GM19035 (cell line): ENCODE data around the gene CRYM.
"Not testable (repeated sequence)": the region's sequence is repeated elsewhere in the genome, so short reads cannot be mapped to it uniquely, and the experiment has no call there.

Experiments
- ATAC-seq: cut with Tn5 transposase; IDR thresholded peaks from one replicate; pipeline ENCODE4 v1.9.1; 2021; ENCODE audit not compliant: unreplicated experiment

Gene CRYM

GRCh38 chr16:21277927-21278706, at the start of gene CRYM:
TSS of gene CRYM (minus strand) at chr16:21278290. CDS start at chr16:21278251, 39 bp downstream.
- ATAC-seq: no peak

GRCh38 chr16:21327046-21327445, 49.0 kb upstream of the CRYM start:
- ATAC-seq: no peak

GRCh38 chr16:21326459-21326858, 48.4 kb upstream of the CRYM start:
- ATAC-seq: no peak

DNA sequence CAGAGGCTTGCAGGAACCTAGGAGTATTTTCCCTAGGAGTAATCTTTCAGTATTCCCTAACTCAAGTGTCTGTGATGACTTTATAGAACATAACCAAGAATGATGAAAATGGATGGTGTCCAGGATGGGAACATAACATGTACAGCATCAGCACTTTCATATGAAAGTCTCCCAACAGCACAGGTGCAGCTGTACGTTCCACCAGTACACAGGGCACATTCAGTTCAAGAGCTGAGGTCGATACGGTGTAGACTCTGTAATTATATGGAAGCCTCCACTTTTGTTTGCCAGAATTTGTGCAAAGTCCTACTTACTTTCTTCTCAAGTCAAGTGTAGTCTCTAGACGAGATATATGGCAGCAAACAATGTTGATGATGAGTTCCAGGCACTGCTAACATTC, 46.2 kb upstream of the CRYM start:
- no peak for ATAC-seq

DNA sequence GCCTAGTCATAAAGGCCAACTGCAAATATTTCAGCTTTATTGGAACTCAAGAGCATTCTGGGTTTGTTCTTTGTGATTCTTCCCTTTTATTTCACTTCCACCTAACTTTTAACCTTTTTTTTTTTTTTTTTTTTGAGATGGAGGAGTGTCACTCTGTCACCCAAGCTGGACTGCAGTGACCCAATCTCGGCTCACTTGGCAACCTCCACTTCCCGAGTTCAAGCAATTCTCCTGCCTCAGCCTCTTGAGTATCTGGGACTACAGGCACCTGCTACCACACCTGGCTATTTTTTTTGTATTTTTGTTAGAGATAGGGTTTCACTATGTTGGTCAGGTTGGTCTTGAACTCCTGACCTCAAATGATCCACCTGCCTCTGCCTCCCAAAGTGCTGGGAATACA, 44.2 kb upstream of the CRYM start:
- not testable (repeated sequence) for ATAC-seq

DNA sequence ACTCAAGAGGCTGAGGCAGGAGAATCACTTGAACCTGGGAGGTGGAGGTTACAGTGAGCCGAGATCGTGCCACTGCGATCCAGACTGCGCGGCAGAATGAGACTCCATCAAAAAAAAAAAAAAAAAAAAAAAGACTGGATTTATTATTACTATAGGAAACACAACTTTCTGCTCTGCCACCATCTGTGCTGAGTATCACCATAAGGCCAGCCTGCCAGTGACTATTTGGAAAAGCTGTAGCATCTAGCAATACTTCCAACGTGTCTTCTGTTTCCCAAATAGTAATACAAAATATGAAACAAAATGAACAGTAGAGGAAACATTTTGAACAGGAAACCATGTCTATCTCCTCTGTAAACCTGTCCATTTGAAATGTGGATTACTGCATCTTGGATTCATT, 43.6 kb upstream of the CRYM start:
- ATAC-seq: no peak

- ATAC-seq: no peak
Measured at GRCh38 chr16:21314339-21314738, 36.2 kb upstream of the CRYM start.

DNA sequence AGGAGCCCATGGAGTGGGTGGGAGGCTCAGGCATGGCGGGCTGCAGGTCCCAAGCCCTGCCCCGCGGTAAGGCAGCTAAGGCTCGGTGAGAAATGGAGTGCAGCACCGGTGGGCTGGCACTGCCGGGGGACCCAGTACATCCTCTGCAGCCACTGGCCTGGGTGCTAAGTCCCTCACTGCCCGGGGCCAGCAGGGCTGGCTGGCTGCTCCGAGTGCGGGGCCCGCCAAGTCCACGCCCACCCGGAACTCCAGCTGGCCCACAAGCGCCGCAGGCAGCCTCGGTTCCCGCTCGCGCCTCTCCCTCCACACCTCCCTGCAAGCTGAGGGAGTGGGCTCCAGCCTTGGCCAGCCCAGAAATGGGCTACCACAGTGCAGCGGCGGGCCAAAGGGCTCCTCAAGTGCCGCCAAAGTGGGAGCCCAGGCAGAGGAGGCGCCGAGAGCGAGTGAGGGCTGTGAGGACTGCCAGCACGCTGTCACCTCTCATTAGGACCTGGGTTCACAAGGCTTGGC, 34.8 kb upstream of the CRYM start:
- not testable (repeated sequence) for ATAC-seq

DNA sequence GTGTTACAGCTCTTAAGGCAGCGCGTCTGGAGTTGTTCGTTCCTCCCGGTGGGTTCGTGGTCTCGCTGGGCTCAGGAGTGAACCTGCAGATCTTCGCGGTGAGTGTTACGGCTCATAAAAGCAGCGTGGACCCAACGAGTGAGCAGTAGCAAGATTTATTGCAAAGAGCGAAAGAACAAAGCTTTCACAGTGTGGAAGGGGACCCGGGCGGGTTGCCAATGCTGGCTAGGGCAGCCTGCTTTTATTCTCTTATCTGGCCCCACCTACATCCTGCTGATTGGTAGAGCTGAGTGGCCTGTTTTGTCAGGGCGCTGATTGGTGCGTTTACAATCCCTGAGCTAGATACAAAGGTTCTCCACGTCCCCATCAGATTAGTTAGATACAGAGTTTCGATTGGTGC, 34.0 kb upstream of the CRYM start:
- ATAC-seq: not testable (repeated sequence)

GRCh38 chr16:21306712-21307111, 28.6 kb upstream of the CRYM start:
- ATAC-seq: not testable (repeated sequence)

DNA sequence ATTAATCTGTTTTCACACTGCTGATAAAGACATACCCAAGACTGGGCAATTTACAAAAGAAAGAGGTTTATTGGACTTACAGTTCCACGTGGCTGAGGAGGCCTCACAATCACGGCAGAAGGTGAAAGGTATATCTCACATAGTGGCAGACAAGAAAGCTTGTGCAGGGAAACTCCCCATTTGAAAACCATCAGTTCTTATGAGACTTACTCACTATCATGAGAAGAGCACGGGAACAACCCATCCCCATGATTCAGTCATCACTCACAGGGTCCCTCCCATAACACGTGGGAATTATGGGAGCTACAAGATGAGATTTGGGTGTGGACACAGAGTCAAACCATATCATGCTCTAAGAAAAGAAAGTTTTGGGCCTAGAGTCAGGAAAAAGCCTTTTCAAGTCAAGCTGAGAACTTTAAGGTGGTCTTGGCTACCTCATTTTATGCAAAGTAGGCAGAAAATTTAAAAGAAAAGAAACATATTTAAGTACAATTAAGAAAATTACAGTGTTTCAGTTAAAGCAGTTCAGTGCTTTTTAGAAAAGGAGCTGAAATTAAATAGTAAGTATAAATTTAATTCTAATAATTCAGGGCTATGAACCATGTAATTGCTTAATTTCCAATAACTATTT, 24.9 kb upstream of the CRYM start:
- no peak for ATAC-seq

DNA sequence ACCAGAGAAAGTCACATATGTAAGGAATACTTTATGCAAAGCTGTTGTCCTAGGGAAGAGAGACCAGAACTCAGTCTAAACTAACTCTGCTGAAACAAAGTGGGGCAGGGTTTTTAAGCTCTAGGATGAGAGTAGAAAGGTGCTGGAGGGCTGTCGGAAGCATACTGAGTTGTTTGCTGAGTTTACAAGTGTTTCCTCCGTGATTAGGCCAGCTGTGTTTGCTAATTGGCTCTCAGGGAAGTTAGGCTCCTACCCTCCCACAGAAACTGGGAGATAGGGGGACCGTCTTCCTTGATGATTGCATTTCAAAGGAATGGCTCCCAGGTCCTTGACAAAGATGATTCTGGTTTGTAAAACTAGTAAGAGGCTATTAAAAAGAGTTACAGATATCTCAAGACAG, 24.4 kb upstream of the CRYM start:
- ATAC-seq: no peak

- no peak for ATAC-seq
Measured at GRCh38 chr16:21301895-21302291, 23.8 kb upstream of the CRYM start.

DNA sequence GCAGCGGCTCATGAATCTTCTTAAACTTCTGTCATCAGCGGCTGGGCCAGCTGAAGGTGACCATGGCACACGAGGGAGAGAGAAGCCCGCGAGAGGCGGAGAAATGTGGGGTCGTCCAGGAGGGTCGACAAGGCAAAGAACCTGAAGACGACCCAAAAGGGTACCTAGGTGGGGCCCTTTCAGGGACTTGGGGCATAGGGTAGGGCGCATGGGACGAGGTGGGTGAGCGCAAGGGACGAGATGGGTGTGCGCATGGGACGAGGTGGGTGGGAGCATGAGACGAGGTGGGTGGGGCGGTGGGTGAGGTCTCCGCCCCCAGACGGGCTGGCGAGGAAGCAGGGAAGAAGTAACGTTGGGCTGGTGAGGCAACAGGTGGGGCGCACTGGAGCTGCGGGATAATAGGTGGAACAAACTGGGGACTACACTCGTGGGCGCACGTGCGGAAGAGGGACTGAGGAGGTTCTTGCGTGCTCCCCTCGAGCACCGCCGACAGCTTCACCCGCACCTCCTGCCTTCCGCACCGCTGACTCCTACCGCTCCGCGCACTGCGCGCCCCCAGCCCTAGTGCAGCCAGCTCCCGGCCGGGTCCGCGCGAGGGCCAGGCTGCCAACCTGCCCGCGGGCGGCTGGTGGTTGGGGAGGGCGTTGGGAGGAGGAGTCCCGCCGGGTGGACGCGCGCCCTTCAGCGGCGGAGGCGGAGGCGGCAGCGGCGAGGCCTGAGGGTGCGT, 23.2 kb upstream of the CRYM start:
- peak; percentile 46 for ATAC-seq

DNA sequence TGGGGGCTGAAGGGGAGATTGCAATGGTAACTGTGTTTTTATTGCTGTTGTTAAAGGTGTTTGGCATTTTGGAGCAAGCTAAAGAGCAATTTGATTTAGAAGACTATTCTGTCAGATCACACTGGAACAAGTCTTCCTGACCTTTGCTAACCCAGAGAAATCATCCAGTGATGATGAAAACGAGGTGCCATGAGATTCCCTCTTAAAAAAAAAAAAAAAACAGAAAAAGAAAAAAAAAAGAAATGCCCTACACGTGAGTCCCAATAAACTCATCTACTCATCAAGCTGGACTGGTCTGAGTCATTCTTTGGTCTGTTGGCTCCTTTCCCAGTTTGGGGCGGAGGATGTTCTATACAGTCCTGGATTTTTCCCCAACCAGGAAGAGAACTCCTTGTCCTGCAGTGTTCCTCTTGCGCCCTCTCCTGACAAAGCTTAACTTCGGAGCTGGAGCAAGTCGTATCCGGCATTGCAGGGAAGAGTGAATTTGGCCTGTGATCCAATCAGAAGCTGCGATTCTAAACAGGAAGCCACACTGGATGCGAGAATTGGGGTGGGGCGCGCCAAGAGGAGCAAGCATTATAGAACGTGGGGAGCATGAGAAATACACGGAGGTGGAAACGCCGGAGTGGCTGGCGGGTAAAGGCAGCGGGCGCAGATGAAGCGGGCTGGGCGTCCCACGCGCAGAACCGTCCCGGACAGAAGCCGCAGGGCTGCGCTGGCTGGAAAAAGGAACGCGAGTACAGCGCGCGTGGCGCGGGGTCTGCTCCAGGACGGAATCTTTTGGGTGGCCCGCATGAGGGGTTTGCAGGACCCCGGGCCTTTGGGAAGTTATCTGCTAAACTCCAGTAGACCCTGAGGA, 22.4 kb upstream of the CRYM start:
- peak; percentile 51 for ATAC-seq

GRCh38 chr16:21289789-21290188, 11.7 kb upstream of the CRYM start:
- not testable (repeated sequence) for ATAC-seq

- no peak for ATAC-seq
Measured at GRCh38 chr16:21285314-21285713, 7.2 kb upstream of the CRYM start.

DNA sequence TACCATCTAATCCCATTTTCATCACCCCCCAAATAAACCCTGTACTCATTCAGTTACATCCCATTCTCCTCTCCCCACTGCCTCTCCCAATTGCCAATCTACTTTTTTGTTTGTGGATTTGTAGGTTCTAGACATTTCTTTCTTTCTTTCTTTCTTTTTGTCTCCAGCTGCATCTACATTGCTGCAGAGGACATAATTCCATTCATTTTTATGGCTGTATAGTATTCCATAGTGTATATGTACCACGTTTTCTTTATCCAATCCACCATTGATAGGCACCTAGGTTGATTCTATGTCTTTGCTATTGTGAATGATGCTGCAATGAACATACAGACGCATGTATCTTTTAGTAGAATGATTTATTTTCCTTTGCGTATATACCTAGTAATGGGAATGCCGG, 6.3 kb upstream of the CRYM start:
- no peak for ATAC-seq

GRCh38 chr16:21283521-21284289, 5.6 kb upstream of the CRYM start:
- no peak for ATAC-seq
